HG02623 (cell line): ENCODE data around the gene TLNRD1.

Source experiments
- ATAC-seq: cut with Tn5 transposase; IDR thresholded peaks from one replicate; pipeline ENCODE4 v1.9.1; 2021; ENCODE audit warnings: moderate library complexity; ENCODE audit not compliant: unreplicated experiment

TLNRD1 gene

DNA sequence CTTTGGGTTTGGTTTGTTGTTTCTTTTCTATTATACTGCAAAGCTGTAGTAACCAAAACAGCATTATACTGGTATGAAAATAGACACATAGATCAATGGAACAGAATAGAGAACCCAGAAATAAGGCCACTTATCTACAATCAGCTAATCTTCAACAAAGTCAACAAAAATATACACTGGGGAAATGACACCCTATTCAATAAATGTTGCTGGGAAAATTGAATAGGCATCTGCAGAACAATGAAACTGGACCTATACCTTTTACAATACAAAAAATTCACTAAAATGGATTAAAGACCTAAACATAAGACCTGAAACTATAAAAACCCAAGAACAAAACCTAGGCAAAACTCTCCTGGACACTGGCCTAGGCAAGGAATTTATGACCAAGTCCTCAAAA, 52.9 kb downstream of the TLNRD1 start:
- no peak for ATAC-seq

GRCh38 chr15:81054236-81054635, 53.5 kb downstream of the TLNRD1 start:
- no peak for ATAC-seq
